Tibial nerve (tissue), 3 donors: ENCODE measurements around the gene ADRB1.

ENCODE experiments used
- CTCF ChIP-seq, 5 experiments: fragments of 200-600 bp in 3 of 5; fragments of 450-650 bp in 2 of 5; sonication (generic) in 3 of 5; IDR thresholded peaks; one replicate each; pipeline ENCODE4 v1.5.1; 2016 to 2019; ENCODE audit warnings: antibody characterized with exemption in 5 of 5, mild to moderate bottlenecking in 3 of 5, moderate library complexity in 2 of 5
- POLR2A ChIP-seq, 2 donors: fragments of 450-650 bp; IDR thresholded peaks; one replicate each; pipeline ENCODE4 v1.6.1; 2017; ENCODE audit warnings: antibody characterized with exemption in 2 of 2, mild to moderate bottlenecking in 2 of 2, moderate library complexity in 2 of 2

GRCh38 chr10:114078346-114078745, 34.7 kb downstream of the ADRB1 start:
- TF ChIP-seq CTCF (IDR thresholded peaks at IDR 0.05): no peak
- TF ChIP-seq POLR2A (IDR thresholded peaks at IDR 0.05): no peak
